Trophoblast cell (in vitro differentiated cells and primary cell): ENCODE results near the gene APOD.

Experiments
- DNase-seq, 2 donors: peaks; one replicate each; pipeline ENCODE4 v3.0.0-alpha.2; 2016
- H2AFZ ChIP-seq: 2 replicates; pipeline ENCODE4 v1.6.1; 2013; ENCODE audit warnings: low read length, moderate library complexity, mild to moderate bottlenecking; ENCODE audit not compliant: insufficient read depth, poor library complexity
- H2AK5ac ChIP-seq: 2 replicates; pipeline ENCODE4 v1.6.1; 2013; ENCODE audit warnings: mild to moderate bottlenecking, low read length
- H2BK120ac ChIP-seq: 2 replicates; pipeline ENCODE4 v1.6.1; 2013; ENCODE audit warnings: low read length, mild to moderate bottlenecking, moderate library complexity; ENCODE audit not compliant: insufficient read depth, poor library complexity
- H2BK12ac ChIP-seq: 2 replicates; pipeline ENCODE4 v1.6.1; 2013; ENCODE audit warnings: mild to moderate bottlenecking, low read length, moderate library complexity
- H2BK5ac ChIP-seq: 2 replicates; pipeline ENCODE4 v1.6.1; 2013; ENCODE audit warnings: low read length, low read depth, moderate library complexity, mild to moderate bottlenecking; ENCODE audit not compliant: poor library complexity
- H3K14ac ChIP-seq: 2 replicates; pipeline ENCODE4 v1.6.1; 2013; ENCODE audit warnings: mild to moderate bottlenecking, low read length
- H3K18ac ChIP-seq: 2 replicates; pipeline ENCODE4 v1.6.1; 2013; ENCODE audit warnings: mild to moderate bottlenecking, low read length
- H3K23ac ChIP-seq: 2 replicates; pipeline ENCODE4 v1.6.1; 2013; ENCODE audit warnings: low read length
- H3K27ac ChIP-seq: 2 replicates; pipeline ENCODE4 v1.5.1; 2013; ENCODE audit warnings: low read depth, mild to moderate bottlenecking, inconsistent platforms, low read length, moderate library complexity
- H3K27me3 ChIP-seq: 2 replicates; pipeline ENCODE4 v1.6.1; 2013; ENCODE audit warnings: inconsistent platforms, mild to moderate bottlenecking, low read length, moderate library complexity; ENCODE audit not compliant: insufficient read depth
- H3K36me3 ChIP-seq, 2 experiments: 1 replicate in 1 of 2; 2 replicates in 1 of 2; pipeline ENCODE4 v1.6.1; 2013; ENCODE audit warnings: low read length in 2 of 2, mild to moderate bottlenecking in 2 of 2, moderate library complexity in 1 of 2; ENCODE audit not compliant: insufficient read depth in 2 of 2, control insufficient read depth in 1 of 2
- H3K4ac ChIP-seq: 2 replicates; pipeline ENCODE4 v1.6.1; 2013; ENCODE audit warnings: low read depth, mild to moderate bottlenecking, low read length, moderate library complexity
- H3K4me1 ChIP-seq, 2 experiments: 1 replicate in 1 of 2; 2 replicates in 1 of 2; pipeline ENCODE4 v1.6.1; 2013; ENCODE audit warnings: low read length in 2 of 2, mild to moderate bottlenecking in 2 of 2, moderate library complexity in 1 of 2; ENCODE audit not compliant: insufficient read depth in 2 of 2, control insufficient read depth in 1 of 2
- H3K4me2 ChIP-seq: 2 replicates; pipeline ENCODE4 v1.6.1; 2013; ENCODE audit warnings: inconsistent platforms, mild to moderate bottlenecking, low read length, moderate library complexity
- H3K4me3 ChIP-seq: 2 replicates; pipeline ENCODE4 v1.5.1; 2013; ENCODE audit warnings: mild to moderate bottlenecking, low read depth, low read length, inconsistent platforms
- H3K79me1 ChIP-seq: one replicate; pipeline ENCODE4 v1.6.1; 2013; ENCODE audit warnings: low read length
- H3K79me2 ChIP-seq: 2 replicates; pipeline ENCODE4 v1.6.1; 2013; ENCODE audit warnings: low read length, mild to moderate bottlenecking; ENCODE audit not compliant: control insufficient read depth, insufficient read depth, poor library complexity
- H3K9ac ChIP-seq: 2 replicates; pipeline ENCODE4 v1.6.1; 2013; ENCODE audit warnings: mild to moderate bottlenecking, low read length
- H3K9me3 ChIP-seq: 2 replicates; pipeline ENCODE4 v1.6.1; 2013; ENCODE audit warnings: low read depth, mild to moderate bottlenecking, control low read depth, inconsistent platforms, low read length; ENCODE audit not compliant: insufficient read depth
- H4K12ac ChIP-seq: 2 replicates; pipeline ENCODE4 v1.6.1; 2013; ENCODE audit warnings: low read depth, mild to moderate bottlenecking, low read length, moderate library complexity
- H4K8ac ChIP-seq: 2 replicates; pipeline ENCODE4 v1.6.1; 2013; ENCODE audit warnings: low read depth, mild to moderate bottlenecking, low read length, moderate library complexity
- H4K91ac ChIP-seq: one replicate; pipeline ENCODE4 v1.6.1; 2013; ENCODE audit warnings: low read depth, mild to moderate bottlenecking, low read length, moderate library complexity
- WGBS: extraction: QIAGEN DNeasy Blood & Tissue Kit; methylation state at CpG from one replicate; pipeline ENCODE4 v1.1.7; 2013; ENCODE audit warnings: missing lambda C conversion rate; ENCODE audit not compliant: insufficient read length, insufficient coverage; ENCODE audit errors: extremely low coverage; 5-methylcytosine and 5-hydroxymethylcytosine counted together

Gene APOD

DNA sequence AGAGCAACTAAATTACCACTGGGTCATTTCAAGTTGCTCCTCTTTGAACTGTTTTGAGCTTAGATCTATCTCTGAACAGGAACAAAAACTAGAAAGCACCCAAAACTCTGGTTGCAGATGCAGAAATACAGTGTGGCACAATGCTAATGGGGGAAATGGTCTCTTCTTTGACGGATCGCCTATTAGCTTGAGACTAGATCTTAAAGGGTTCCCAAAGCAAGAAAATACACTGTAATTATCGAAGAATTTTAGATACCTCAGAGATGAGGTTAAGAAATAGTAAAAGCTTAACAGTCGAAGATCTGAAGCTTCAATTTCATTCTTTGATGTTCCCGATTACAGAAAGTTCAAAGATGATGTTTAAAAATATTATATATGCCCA lies 41.4 kb downstream of the APOD start:
- no peak overlapping the region for H3K14ac ChIP-seq
- peak overlapping the region; percentile 97 for H3K4me3 ChIP-seq
- H2BK12ac ChIP-seq: no peak overlapping the region
- H2AK5ac ChIP-seq: no peak overlapping the region
- H3K9me3 ChIP-seq: no peaks in the 10 kb centered on the region
- H3K23ac ChIP-seq: no peak overlapping the region
- H4K12ac ChIP-seq: no peak overlapping the region
- H3K79me1 ChIP-seq: peaks cover 8% of the 10 kb centered on the region
- H2BK5ac ChIP-seq: no peak overlapping the region
- no peaks in the 10 kb centered on the region for H3K36me3 ChIP-seq
- H3K4me2 ChIP-seq: peak overlapping the region; percentile 63
- WGBS: no CpG with 5 or more reads among the region's 5 CpGs
- no peak overlapping the region for H2BK120ac ChIP-seq
- no peak overlapping the region for H2AFZ ChIP-seq
- no peak overlapping the region for H3K9ac ChIP-seq
- no peak overlapping the region for H3K4ac ChIP-seq
- H4K8ac ChIP-seq: no peak overlapping the region
- H3K27ac ChIP-seq: no peak overlapping the region
- peaks cover 16 to 20% of the 10 kb centered on the region in 2 experiments for H3K4me1 ChIP-seq
- DNase-seq: no peak
- no peak overlapping the region for H3K18ac ChIP-seq
- no peaks in the 10 kb centered on the region for H3K27me3 ChIP-seq
- peaks cover 10% of the 10 kb centered on the region for H3K79me2 ChIP-seq
- no peak overlapping the region for H4K91ac ChIP-seq

DNA sequence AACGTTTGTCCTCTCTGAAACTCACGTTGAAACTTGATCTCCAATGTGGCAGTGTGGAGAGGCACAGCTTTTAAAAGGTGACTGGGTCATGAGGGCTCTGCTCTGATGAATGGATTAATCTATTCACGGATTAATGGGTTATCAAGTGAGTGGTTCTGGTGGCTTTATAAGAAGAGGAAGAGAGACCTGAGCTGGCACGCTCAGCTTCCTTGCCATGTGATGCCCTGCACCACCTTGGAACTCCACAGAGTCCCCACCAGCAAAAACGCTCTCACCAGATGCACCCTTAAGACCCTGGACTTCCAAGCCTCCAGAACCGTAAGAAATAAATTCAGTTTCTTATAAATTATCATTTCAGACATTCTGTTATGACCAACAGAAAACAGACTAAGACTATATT lies 43.2 kb downstream of the APOD start:
- Histone ChIP-seq H3K4me3 (no peak overlapping the region), H3K27ac (no peak overlapping the region), H3K18ac (no peak overlapping the region), H3K9ac (no peak overlapping the region), H3K4me2 (no peak overlapping the region), H3K4me1 (peaks cover 16 to 17% of the 10 kb centered on the region in 2 experiments), H2BK12ac (no peak overlapping the region), H3K23ac (no peak overlapping the region), H3K9me3 (no peaks in the 10 kb centered on the region), H2AK5ac (no peak overlapping the region), H3K79me1 (peaks cover 8% of the 10 kb centered on the region), H3K79me2 (peaks cover 10% of the 10 kb centered on the region), H2BK120ac (no peak overlapping the region), H4K12ac (no peak overlapping the region), H3K27me3 (no peaks in the 10 kb centered on the region), H3K4ac (no peak overlapping the region), H2BK5ac (no peak overlapping the region), H2AFZ (no peak overlapping the region), H4K8ac (no peak overlapping the region), H3K36me3 (no peaks in the 10 kb centered on the region), H3K14ac (no peak overlapping the region), H4K91ac (no peak overlapping the region)
- DNase-seq: no peak
- WGBS: no CpG with 5 or more reads among the region's 6 CpGs

DNA sequence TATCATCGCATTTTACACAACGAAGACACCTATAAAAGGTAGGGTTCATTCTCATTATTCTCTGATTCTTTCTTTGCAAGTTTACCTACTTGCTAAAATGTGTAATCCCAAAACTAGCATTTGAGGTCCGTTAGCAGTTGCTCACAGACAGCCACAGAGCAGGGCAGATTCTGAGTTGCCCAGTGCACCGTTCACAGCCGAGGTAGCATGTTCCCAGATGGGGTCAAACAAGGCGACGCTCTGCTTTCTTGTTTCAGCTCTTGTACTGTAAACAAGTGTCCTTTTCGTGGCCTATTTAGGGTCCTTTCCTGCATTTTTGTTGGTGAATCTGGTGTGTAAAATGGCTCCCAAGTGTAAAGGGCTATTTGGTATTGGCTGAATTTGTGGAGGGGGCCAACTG lies 43.7 kb downstream of the APOD start:
- Histone ChIP-seq H3K4me3 (no peak overlapping the region), H4K8ac (no peak overlapping the region), H2BK120ac (no peak overlapping the region), H3K9ac (no peak overlapping the region), H3K9me3 (no peaks in the 10 kb centered on the region), H4K91ac (no peak overlapping the region), H3K27ac (no peak overlapping the region), H3K4ac (peak overlapping the region; percentile 49), H3K4me1 (peaks cover 16 to 17% of the 10 kb centered on the region in 2 experiments), H2BK12ac (no peak overlapping the region), H3K18ac (no peak overlapping the region), H2AK5ac (no peak overlapping the region), H2BK5ac (no peak overlapping the region), H3K79me1 (peaks cover 8% of the 10 kb centered on the region), H4K12ac (no peak overlapping the region), H2AFZ (no peak overlapping the region), H3K36me3 (no peaks in the 10 kb centered on the region), H3K79me2 (peaks cover 10% of the 10 kb centered on the region), H3K27me3 (no peaks in the 10 kb centered on the region), H3K14ac (no peak overlapping the region), H3K4me2 (no peak overlapping the region), H3K23ac (no peak overlapping the region)
- no peak for DNase-seq
- WGBS: no CpG with 5 or more reads among the region's 8 CpGs

DNA sequence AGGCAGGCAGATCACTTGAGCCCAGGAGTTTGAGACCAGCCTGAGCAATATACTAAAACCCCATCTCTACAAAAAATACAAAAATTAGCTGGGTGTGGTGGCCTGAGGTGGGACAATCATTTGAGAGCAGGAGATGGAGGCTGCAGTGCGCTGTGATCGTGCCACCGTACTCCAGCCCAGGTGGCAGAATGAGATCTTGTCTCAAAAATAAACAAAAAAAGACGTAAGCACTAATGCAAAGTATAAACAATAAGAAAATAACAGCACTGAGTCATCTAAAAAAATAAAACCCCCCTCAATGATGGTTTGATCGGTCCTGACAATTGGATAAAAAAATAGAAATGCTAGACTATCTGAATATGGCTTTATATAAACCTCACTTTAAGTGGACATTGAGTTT lies 44.3 kb downstream of the APOD start:
- no peaks in the 10 kb centered on the region for H3K9me3 ChIP-seq
- H3K27ac ChIP-seq: no peak overlapping the region
- no peak overlapping the region for H2BK12ac ChIP-seq
- no peak overlapping the region for H4K91ac ChIP-seq
- no peak overlapping the region for H4K12ac ChIP-seq
- no CpG with 5 or more reads among the region's 5 CpGs for WGBS
- DNase-seq: no peak
- peak overlapping the region; percentile 40 for H3K4ac ChIP-seq
- no peak overlapping the region for H3K23ac ChIP-seq
- H3K79me1 ChIP-seq: peaks cover 8% of the 10 kb centered on the region
- H3K14ac ChIP-seq: no peak overlapping the region
- peaks cover 11% of the 10 kb centered on the region in 2 experiments for H3K4me1 ChIP-seq
- H4K8ac ChIP-seq: no peak overlapping the region
- H3K9ac ChIP-seq: no peak overlapping the region
- no peak overlapping the region for H3K18ac ChIP-seq
- H2AFZ ChIP-seq: no peak overlapping the region
- no peak overlapping the region for H3K4me2 ChIP-seq
- no peak overlapping the region for H2BK5ac ChIP-seq
- H3K36me3 ChIP-seq: no peaks in the 10 kb centered on the region
- H3K27me3 ChIP-seq: no peaks in the 10 kb centered on the region
- H2AK5ac ChIP-seq: no peak overlapping the region
- H2BK120ac ChIP-seq: no peak overlapping the region
- H3K4me3 ChIP-seq: no peak overlapping the region
- H3K79me2 ChIP-seq: peaks cover 10% of the 10 kb centered on the region
